GM13976 (cell line): ENCODE results near the gene RNPS1.

ENCODE experiments used
- DNase-seq: peaks from one replicate; pipeline ENCODE4 v3.0.0; 2012; ENCODE audit warnings: low spot score
- in situ Hi-C: fragments of 300-500 bp; cut with MboI; formaldehyde crosslinking; loops from one replicate; pipeline ENCODE4 v1.12.0; 2022; ENCODE audit warnings: low sequenced_read_pairs, mixed read lengths, inconsistent platforms; ENCODE audit not compliant: unreplicated experiment
- TF ChIP-seq, protein P1 (sequence below): IDR thresholded peaks from 2 replicates; pipeline ENCODE4 v1.5.1; 2012; ENCODE audit warnings: borderline replicate concordance, mild to moderate bottlenecking; ENCODE audit not compliant: insufficient read depth; ENCODE audit errors: extremely low read depth, missing control alignments, control extremely low read depth

Gene RNPS1

DNA sequence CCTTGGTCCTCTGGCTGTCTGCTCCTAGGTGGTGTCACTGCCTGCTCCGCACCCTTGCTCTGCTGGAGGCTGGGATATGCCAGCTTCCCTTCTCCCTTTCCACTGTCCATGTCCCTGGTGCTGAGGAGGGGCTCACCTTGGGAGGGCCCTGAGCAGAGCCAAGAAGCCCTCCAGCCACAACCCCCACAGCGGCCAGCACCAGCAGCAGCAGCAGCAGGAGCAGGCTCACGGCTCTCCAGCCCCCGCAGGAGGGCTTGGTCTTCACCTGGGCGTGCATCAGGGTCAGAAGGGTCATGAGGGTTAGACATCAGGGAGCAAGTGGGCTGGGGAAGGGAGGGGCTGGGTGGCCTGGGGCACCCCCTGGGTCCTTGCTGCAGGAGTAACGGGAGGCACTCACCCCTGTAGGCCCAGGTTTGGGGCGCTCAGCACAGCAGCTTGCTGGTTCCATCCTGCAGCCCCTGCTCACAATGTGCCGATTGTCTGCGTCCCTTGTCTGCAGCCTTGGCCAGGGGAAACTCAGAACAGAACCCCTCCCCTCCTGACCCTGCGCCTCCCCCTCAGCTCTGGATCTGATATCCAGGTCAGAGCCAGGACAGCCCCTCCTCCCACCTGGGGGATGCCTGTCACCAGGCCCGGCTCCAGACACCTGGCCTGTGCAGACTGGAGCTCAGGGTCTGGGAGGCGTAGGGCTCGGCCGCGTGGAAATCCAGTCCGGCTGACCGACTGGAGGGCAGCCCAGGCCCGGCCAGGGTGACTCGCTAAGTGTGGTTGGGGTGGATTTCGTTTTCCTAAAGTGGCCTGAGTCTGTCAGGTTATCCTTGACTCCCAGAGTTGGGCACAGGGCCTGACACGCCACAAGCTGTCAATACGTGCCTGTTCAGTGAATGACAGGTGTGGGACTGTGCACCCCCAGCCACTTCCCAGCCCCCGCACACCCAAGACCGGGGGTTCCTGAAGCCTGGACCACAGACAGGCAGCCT, 57.2 kb downstream of the RNPS1 start, which contains the start of gene BRICD5:
Gene BRICD5 (minus strand): TSS at position 478 of the 980 bp plus-strand sequence. CDS start 30 bp downstream, at position 448.
- in situ Hi-C loops = no loop called here
- TF ChIP-seq, protein P1, sequence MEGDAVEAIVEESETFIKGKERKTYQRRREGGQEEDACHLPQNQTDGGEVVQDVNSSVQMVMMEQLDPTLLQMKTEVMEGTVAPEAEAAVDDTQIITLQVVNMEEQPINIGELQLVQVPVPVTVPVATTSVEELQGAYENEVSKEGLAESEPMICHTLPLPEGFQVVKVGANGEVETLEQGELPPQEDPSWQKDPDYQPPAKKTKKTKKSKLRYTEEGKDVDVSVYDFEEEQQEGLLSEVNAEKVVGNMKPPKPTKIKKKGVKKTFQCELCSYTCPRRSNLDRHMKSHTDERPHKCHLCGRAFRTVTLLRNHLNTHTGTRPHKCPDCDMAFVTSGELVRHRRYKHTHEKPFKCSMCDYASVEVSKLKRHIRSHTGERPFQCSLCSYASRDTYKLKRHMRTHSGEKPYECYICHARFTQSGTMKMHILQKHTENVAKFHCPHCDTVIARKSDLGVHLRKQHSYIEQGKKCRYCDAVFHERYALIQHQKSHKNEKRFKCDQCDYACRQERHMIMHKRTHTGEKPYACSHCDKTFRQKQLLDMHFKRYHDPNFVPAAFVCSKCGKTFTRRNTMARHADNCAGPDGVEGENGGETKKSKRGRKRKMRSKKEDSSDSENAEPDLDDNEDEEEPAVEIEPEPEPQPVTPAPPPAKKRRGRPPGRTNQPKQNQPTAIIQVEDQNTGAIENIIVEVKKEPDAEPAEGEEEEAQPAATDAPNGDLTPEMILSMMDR = no peak
- no peak for DNase-seq

DNA sequence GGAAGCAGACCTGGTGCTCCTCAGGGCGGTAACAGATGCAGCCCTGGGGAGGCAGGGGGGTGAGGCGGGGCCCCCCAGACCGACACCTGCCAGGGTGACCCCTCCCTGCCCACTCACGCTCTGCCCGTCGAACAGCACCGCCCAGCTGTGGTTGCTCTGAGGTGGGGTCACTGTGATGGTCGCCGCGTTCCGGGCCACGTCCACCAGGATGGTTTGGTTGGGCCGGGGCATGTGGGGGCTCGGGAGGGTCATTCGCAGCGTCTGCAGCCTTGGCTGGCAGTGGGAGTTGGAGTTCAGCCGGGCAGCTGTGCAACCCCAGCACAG, 58.0 kb downstream of the RNPS1 start:
- in situ Hi-C loops = no loop called here
- TF ChIP-seq, protein P1 = no peak
- DNase-seq = no peak

DNA sequence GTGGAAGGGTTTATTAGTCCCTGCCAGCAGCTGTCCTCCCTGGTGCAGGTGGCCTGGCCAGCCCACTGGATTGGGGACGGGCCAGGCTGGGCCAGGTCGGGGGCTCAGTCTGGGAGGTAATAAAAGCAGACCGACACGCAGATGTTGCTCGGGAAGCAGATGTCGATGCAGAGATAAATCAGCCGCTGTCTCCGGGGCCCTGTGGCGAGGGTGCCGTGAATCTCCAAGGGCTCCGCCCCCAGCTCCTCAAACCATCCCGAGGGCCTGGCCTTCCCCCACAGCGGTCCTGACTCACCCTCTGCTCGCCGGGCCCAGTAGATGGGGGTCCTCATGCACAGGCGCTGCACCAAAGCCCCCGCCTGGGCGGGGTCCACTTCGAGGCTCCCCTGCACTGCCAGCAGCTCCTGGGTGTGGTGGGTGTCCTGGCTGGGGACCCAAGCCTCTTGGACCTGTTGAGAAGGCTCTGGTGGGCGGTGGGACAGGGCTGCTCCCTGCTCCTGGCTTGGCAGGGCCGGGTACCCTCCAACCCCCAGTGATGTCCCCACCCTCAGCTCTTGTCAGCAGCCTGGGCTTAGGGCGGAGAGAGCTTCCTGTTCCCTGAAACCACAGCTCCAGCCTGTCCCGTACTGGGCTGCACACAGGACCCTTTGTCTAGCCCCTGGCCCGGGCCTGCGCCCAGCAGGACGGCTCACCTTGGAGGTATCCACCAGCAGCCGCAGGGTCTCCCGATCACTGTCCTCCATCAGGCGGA, 58.5 kb downstream of the RNPS1 start:
- no peak for DNase-seq
- in situ Hi-C loops = no loop called here
- TF ChIP-seq, protein P1 = no peak

DNA sequence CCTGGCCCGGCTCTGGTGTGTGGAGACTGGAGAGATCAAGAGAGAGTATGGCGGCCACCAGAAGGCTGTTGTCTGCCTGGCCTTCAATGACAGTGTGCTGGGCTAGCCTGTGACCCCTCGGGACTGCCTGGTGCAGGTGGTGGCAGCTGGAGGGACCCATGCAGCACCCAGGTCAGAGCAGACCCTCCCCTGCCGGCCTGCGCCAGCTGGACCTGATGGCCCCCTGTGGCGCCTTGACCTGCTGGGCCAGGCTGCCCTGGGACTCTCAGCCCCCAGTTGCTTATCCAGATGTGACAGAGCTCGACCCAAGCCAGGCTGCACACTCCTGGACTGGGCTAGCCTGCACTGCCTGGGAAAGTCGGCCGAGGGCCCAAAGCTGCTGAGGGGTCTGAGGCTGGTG, 59.2 kb downstream of the RNPS1 start:
- DNase-seq = no peak
- in situ Hi-C loops = no loop called here
- TF ChIP-seq, protein P1 = no peak

DNA sequence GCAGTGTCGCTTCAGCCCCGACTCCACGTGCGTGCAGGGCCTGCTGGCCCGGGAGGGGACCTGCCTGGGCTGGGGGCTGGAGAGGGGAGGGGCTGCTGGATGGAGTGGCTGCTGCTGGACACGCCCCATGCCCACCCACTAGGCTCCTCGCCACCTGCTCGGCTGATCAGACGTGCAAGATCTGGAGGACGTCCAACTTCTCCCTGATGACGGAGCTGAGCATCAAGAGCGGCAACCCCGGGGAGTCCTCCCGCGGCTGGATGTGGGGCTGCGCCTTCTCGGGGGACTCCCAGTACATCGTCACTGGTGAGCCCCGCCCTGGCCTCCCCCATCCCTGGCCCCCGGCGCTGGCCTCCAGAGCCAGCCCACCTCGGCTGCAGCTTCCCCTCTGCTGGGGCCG, 59.6 kb downstream of the RNPS1 start:
- TF ChIP-seq, protein P1 = no peak
- DNase-seq = no peak
- in situ Hi-C loops = no loop called here

DNA sequence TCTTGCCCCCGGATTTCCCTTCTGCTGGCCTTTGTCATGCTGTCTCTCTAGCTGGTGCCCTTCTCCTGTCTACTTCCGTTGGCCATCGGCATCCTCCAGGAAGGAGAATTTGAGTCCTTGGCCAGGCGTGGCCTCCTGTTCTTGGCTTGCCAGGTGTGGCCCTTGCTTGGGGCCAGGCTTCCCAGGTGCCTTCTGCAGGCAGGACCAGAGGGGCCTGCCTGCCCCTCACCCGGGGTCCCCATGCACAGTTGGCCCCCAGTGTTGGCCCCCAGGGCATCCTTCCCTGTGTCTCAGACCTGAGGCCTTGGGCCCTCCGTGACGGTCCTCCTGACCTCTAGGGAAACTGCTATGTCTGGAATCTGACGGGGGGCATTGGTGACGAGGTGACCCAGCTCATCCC, 60.1 kb downstream of the RNPS1 start:
- TF ChIP-seq, protein P1 = no peak
- DNase-seq = no peak
- in situ Hi-C loops = no loop called here
